Measurements from ENCODE around the gene UGT1A10.

Gene UGT1A10

DNA sequence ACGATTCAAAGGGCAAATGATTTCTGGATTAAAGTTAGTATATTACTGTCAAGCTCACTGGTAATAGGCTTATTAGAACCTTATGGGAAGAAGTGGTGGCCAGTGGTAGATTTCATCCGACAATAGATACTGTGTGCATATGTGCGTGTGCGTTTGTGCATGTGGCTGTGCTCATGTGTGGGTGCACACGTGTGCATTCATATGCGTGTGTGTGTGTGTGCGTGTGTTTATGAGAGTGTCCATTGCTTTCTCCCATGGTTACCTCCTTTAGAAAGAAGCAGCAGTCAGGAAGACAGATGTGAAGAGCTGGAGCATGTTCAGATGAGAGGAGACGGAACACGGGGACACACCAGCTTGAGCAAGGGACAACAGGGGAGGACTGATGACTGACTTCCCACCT is 133.0 kb downstream of the UGT1A10 start:
- Histone ChIP-seq H3K36me3 (ENCODE audit: low read depth) (no peaks in the 10 kb centered on the region), H3K4me1 (ENCODE audit: insufficient read depth, poor library complexity, severe bottlenecking) (peaks cover 2% of the 10 kb centered on the region), H3K4me3 (ENCODE audit: severe bottlenecking) (no peak overlapping the region), H3K27me3 (ENCODE audit: insufficient read depth, poor library complexity, severe bottlenecking) (no peaks in the 10 kb centered on the region), H3K9me3 (ENCODE audit: severe bottlenecking) (no peaks in the 10 kb centered on the region), H3K27ac (ENCODE audit: poor library complexity, severe bottlenecking) (no peak overlapping the region)
- DNase-seq (ENCODE audit: low spot score) (no peak), ATAC-seq (ENCODE audit: low read depth) (no peak)
- TF ChIP-seq, protein P1, sequence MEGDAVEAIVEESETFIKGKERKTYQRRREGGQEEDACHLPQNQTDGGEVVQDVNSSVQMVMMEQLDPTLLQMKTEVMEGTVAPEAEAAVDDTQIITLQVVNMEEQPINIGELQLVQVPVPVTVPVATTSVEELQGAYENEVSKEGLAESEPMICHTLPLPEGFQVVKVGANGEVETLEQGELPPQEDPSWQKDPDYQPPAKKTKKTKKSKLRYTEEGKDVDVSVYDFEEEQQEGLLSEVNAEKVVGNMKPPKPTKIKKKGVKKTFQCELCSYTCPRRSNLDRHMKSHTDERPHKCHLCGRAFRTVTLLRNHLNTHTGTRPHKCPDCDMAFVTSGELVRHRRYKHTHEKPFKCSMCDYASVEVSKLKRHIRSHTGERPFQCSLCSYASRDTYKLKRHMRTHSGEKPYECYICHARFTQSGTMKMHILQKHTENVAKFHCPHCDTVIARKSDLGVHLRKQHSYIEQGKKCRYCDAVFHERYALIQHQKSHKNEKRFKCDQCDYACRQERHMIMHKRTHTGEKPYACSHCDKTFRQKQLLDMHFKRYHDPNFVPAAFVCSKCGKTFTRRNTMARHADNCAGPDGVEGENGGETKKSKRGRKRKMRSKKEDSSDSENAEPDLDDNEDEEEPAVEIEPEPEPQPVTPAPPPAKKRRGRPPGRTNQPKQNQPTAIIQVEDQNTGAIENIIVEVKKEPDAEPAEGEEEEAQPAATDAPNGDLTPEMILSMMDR (IDR thresholded peaks at IDR 0.05; ENCODE audit: poor library complexity, severe bottlenecking) = no peak

DNA sequence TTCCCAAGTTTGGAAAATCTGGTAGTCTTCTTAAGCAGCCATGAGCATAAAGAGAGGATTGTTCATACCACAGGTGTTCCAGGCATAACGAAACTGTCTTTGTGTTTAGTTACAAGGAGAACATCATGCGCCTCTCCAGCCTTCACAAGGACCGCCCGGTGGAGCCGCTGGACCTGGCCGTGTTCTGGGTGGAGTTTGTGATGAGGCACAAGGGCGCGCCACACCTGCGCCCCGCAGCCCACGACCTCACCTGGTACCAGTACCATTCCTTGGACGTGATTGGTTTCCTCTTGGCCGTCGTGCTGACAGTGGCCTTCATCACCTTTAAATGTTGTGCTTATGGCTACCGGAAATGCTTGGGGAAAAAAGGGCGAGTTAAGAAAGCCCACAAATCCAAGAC is 135.9 kb downstream of the UGT1A10 start:
- H3K27ac ChIP-seq (ENCODE audit: poor library complexity, severe bottlenecking) = no peak overlapping the region
- H3K36me3 ChIP-seq (ENCODE audit: low read depth) = no peaks in the 10 kb centered on the region
- DNase-seq (ENCODE audit: low spot score) = no peak
- no peaks in the 10 kb centered on the region for H3K4me1 ChIP-seq (ENCODE audit: insufficient read depth, poor library complexity, severe bottlenecking)
- no peak overlapping the region for H3K4me3 ChIP-seq (ENCODE audit: severe bottlenecking)
- H3K27me3 ChIP-seq (ENCODE audit: insufficient read depth, poor library complexity, severe bottlenecking) = no peaks in the 10 kb centered on the region
- TF ChIP-seq, protein P1 (IDR thresholded peaks at IDR 0.05; ENCODE audit: poor library complexity, severe bottlenecking) = no peak
- no peaks in the 10 kb centered on the region for H3K9me3 ChIP-seq (ENCODE audit: severe bottlenecking)
- ATAC-seq (ENCODE audit: low read depth) = no peak

DNA sequence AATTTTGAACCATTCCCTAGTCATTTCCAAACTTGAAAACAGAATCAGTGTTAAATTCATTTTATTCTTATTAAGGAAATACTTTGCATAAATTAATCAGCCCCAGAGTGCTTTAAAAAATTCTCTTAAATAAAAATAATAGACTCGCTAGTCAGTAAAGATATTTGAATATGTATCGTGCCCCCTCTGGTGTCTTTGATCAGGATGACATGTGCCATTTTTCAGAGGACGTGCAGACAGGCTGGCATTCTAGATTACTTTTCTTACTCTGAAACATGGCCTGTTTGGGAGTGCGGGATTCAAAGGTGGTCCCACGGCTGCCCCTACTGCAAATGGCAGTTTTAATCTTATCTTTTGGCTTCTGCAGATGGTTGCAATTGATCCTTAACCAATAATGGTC is 136.3 kb downstream of the UGT1A10 start:
- H3K27me3 ChIP-seq (ENCODE audit: insufficient read depth, poor library complexity, severe bottlenecking) = no peaks in the 10 kb centered on the region
- H3K4me3 ChIP-seq (ENCODE audit: severe bottlenecking) = no peak overlapping the region
- no peaks in the 10 kb centered on the region for H3K4me1 ChIP-seq (ENCODE audit: insufficient read depth, poor library complexity, severe bottlenecking)
- no peaks in the 10 kb centered on the region for H3K9me3 ChIP-seq (ENCODE audit: severe bottlenecking)
- H3K27ac ChIP-seq (ENCODE audit: poor library complexity, severe bottlenecking) = no peak overlapping the region
- no peaks in the 10 kb centered on the region for H3K36me3 ChIP-seq (ENCODE audit: low read depth)
- ATAC-seq (ENCODE audit: low read depth) (no peak), DNase-seq (ENCODE audit: low spot score) (no peak)
- TF ChIP-seq, protein P1 (IDR thresholded peaks at IDR 0.05; ENCODE audit: poor library complexity, severe bottlenecking) = peak; percentile 17

DNA sequence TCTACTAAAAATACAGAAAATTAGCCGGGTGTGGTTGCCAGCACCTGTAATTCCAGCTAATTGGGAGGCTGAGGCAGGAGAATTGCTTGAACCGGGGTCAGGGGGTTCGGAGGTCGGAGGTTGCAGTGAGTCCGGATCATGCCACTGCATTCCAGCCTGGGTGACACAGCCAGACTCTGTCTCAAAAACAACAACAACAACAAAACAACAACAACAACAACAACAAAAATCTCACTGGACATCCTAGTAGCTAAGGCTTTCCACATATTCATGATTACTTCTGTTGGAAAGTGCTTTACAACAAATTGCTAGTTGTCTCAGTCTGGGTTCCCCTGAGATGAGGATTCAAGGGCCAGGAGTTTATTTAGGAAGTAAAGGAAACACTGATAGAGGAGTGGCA is 137.6 kb downstream of the UGT1A10 start:
- H3K27ac ChIP-seq (ENCODE audit: poor library complexity, severe bottlenecking) = no peak overlapping the region
- no peaks in the 10 kb centered on the region for H3K27me3 ChIP-seq (ENCODE audit: insufficient read depth, poor library complexity, severe bottlenecking)
- H3K4me1 ChIP-seq (ENCODE audit: insufficient read depth, poor library complexity, severe bottlenecking) = no peaks in the 10 kb centered on the region
- H3K9me3 ChIP-seq (ENCODE audit: severe bottlenecking) = no peaks in the 10 kb centered on the region
- no peak for DNase-seq (ENCODE audit: low spot score)
- no peak overlapping the region for H3K4me3 ChIP-seq (ENCODE audit: severe bottlenecking)
- H3K36me3 ChIP-seq (ENCODE audit: low read depth) = no peaks in the 10 kb centered on the region
- no peak for ATAC-seq (ENCODE audit: low read depth)
- TF ChIP-seq, protein P1 (IDR thresholded peaks at IDR 0.05; ENCODE audit: poor library complexity, severe bottlenecking) = no peak

DNA sequence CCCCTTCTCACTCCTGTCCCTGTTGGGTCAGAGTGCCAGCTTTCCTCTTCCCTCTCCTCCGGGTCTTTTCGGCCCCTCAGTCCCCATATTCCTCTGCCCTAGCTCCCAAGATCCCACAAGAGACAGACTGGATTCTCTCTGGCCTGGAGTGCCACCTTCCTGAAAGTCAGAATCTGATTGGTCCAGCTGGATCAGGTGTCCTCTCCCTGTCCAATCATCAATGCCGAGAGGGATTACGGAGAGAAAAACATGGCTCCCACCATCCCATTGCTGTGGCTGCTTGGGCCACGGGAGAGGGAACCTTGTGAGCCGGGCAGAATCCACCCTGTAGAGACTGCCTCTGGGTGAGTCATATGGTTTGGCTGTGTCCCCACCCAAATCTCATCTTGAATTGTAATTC is 139.2 kb downstream of the UGT1A10 start:
- TF ChIP-seq, protein P1 (IDR thresholded peaks at IDR 0.05; ENCODE audit: poor library complexity, severe bottlenecking) = no peak

More for the DNA sequence above, 139.2 kb downstream of the UGT1A10 start:
- DNase-seq (ENCODE audit: low spot score) = no peak
- H3K27ac ChIP-seq (ENCODE audit: poor library complexity, severe bottlenecking) = no peak overlapping the region
- no peak overlapping the region for H3K4me3 ChIP-seq (ENCODE audit: severe bottlenecking)
- H3K36me3 ChIP-seq (ENCODE audit: low read depth) = no peaks in the 10 kb centered on the region
- no peaks in the 10 kb centered on the region for H3K9me3 ChIP-seq (ENCODE audit: severe bottlenecking)
- no peaks in the 10 kb centered on the region for H3K27me3 ChIP-seq (ENCODE audit: insufficient read depth, poor library complexity, severe bottlenecking)
- ATAC-seq (ENCODE audit: low read depth) = no peak
- H3K4me1 ChIP-seq (ENCODE audit: insufficient read depth, poor library complexity, severe bottlenecking) = no peaks in the 10 kb centered on the region
